22Rv1 (cell line): ENCODE data around the gene CSTB.

ENCODE experiments used
- CTCF ChIP-seq: fragments of 450-650 bp; IDR thresholded peaks from 2 replicates; pipeline ENCODE4 v1.5.1; 2017; ENCODE audit warnings: mild to moderate bottlenecking
- ZFX ChIP-seq: fragments of 450-650 bp; IDR thresholded peaks from 2 replicates; pipeline ENCODE4 v1.6.1; 2017; ENCODE audit warnings: antibody characterized with exemption, borderline replicate concordance

GRCh38 chr21:43743947-43744346 lies 32.2 kb downstream of the CSTB start:
- TF ChIP-seq CTCF, result no peak
- no peak for TF ChIP-seq ZFX
